ENCODE data around the gene ELMO1.

DNA sequence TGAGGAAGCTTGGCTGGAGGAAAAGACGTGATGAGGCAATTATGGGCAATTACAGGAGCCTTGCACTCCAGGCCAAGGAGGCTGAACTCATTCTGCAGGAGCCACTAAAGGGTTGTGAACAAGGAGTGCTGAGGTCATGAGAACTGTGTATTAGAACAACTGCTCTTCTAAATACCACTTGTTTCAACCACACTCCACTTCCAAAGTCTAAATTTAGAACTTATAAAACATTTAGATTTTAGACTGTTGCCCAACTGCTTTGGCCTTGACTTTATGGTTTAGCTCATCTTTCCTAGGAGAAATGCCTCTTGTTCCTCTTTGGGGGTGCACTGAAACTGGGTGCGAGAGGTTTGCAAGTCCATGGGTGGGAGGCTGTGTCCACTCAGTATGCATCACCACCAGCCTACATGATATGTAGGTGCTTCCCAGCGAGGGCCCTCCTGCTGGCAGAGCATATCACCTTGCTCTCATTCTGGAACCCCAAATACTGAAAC lies 524.7 kb downstream of the ELMO1 start:
- no peak for TF ChIP-seq POLR2A (IDR thresholded peaks at IDR 0.05; ENCODE audit: low read length)
- no peak for TF ChIP-seq GATA1 (IDR thresholded peaks at IDR 0.05; ENCODE audit: low read depth, low read length)
